GM19452 (cell line): Measurements from ENCODE around the gene DNAJC15.

Source experiments
- ATAC-seq: cut with Tn5 transposase; IDR thresholded peaks from one replicate; pipeline ENCODE4 v1.9.1; 2021; ENCODE audit not compliant: unreplicated experiment

The DNAJC15 gene

DNA sequence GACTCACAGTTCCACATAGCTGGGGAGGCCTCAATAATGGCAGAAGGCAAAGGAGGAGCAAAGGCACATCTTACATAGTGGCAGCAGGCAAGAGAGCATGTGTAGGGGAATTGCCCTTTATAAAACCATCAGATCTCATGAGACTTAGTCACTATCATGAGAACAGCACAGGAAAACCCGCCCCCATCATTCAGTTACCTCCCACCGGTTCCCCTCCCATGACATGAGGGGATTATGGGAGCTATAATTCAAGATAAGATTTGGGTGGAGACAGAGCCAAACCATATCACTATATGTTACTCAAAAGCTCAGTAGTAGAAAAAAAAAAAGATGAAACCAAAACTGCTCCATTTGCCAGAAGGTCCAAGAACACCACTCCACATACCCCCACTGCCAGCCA, 58.5 kb downstream of the DNAJC15 start:
- ATAC-seq = no peak

DNA sequence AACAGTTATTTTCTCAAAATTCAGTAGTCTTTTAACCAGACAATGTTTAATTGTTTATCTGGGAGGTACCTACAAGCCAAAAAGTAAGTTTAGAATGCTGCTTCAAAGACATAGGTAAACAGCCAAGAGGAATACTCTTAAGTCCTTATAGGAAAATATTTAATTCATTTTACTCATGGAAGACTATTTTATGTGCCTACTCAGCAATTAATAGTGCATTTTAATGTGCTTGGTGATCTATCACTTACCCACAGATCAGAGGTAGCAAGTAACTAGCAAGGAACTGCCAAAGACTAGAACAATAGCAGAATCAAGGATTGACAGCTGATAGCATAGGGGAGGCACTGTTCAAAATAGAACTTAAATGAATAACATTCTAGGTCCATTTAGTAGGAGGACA, 60.4 kb downstream of the DNAJC15 start:
- no peak for ATAC-seq

DNA sequence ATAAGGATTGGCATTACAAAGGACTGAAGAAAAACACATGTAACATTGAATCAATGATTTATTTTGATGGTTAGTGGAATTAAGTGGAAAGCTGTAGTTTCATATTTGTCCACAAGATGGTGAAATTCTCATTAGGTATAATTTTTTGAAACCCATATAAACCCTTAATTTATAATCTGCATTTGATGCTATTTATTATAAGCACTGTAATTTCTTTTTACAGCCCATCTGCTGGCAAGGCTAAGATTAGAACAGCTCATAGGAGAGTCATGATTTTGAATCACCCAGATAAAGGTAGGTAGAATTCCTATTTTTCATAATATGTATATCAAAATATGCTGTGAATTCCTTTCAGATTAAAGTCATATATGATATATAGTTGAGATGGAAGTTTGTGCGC, 62.2 kb downstream of the DNAJC15 start:
- ATAC-seq = no peak

DNA sequence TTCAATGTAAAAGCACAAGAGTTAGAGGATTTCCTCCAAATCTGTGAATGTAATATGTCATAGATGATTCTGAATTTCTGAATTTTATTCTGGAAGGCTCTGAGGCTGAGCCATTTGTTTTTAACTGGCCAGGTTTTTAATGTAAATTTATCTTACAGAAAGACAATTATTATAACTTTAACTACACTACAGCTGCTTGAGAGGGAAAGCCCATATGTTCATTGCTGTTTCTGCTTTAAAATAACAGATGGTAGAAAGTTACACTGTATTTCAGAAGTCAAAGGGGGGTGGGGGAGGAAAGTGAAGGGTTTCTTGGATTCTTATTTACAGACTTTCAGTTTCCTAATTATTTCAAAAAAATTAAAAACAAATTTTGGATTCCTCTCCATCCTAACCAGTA, 62.8 kb downstream of the DNAJC15 start:
- no peak for ATAC-seq

DNA sequence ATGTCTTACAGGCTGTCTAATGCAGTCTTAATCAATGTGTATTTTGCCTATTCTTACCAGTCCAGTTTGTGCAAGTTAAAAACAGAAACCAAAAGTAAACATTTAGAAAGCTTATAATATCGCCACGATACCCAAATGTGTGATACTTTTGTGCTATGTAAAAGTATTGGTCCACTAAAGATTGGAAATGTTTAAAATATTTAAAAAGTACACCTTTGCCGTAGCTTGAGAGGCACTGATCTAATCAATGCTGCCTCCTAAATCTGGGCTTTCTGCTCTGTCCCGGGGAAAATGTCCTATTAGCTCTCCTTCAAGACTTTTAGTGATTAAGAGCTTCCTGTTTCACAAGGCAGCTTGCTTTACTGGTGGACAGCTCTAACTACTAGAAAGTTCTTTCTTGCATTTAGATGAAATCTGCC, 64.7 kb downstream of the DNAJC15 start:
- ATAC-seq = no peak

DNA sequence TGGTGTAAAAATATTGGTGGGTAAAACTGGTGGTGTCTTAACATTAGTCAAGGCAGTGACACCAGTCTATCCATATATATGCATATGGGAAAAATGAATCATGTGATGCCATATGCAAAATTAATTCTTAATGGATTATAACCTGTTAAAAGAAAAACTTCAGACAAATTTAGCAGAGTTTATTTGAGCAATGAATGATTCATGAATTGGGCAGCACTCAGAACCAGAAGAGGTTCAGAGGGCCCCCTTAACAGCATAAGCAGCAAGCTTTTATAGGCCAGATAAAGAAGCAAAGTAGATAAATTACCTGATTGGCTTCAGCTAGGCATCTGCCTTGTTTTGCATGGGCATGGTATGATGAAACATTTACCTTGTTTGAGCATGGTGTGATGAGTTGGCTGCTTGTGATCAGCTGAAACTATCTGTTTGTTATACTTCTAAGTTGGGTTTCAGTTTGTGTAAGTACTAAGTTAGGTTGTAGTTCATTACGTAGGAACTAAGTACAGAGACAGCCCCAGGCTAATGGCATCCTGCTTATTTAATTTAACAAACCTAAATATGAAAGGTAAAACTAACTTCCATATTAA, 66.6 kb downstream of the DNAJC15 start:
- ATAC-seq = no peak

DNA sequence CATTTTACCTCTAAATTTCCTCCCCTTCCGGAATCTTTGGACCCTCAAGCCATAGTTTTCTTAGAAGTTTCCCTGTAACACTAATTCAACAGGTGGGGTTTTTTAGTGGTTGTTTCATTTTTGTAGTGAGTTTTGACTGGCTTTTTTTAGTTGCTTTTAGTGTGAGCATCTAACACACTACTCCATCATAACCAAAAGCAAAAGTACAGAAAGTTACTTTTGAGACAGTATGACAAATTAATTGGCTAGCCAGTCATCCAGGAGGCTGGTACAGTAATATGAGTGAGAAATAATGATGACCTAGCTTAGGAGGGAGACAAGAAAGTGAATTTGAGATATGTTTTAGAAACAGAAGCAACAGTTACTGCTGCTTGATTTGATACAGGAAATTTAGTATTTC, 71.5 kb downstream of the DNAJC15 start:
- ATAC-seq = peak; percentile 85

DNA sequence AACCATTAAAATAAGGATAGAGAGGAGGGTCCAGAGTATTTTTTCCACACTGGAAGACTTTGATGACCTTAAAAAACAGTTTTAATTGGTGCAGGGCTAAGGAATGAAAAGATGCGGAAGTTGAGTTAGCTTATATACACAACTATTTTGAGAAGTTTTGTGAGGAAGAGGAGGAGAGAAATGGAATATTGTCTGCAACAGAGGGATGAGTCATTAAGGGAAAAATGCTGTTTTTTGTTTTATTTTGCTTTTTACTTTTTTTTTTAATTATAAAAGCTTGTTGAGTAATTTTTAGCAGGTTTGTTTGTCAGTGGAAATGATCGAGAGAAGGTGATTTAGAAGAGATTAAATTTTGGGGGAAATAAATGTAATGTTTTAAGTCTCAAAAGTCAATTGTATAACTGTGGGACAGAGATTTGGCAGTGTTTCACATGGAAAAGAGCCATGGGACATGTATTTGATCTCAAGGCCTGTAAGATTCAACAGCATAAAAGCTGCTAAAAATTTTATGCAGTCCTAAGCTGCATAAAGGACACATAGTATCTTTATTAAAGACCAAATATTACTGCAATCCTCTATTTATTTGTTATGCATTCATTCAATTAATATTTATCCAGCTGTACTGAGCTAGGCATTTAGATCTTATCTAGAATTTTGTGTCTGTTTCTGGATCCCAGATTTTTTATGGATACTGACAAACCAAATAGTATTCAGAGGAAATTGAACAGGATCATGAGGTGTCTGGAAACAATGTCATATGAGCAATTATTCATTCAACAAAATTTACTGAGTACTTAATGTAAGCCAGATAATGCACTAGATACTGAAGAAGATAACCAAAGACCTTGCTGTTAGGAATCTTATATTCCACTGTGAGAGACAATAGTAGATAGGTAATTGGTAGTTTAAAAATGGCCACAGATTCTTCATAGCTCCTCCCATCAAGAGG, 72.7 kb downstream of the DNAJC15 start:
- no peak for ATAC-seq

DNA sequence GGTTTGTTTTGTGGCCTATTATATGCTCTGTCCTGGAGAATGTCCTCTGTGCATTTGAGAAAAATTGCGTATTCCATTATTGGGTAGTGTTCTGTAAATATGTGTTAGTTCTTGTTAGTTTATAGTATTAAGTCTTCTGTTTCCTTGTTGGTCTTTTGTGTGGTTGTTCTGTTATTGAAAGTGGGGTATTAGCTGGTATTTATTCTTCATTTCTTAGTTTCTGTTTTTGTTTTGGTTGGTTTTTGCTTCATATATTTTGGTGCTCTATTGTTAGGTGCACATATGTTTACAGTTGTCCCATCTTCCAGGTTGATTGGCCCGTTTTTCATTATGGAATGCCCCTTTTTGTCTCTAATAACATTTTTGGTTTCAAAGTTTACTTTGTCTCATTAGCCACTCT, 77.3 kb downstream of the DNAJC15 start:
- ATAC-seq = no peak

DNA sequence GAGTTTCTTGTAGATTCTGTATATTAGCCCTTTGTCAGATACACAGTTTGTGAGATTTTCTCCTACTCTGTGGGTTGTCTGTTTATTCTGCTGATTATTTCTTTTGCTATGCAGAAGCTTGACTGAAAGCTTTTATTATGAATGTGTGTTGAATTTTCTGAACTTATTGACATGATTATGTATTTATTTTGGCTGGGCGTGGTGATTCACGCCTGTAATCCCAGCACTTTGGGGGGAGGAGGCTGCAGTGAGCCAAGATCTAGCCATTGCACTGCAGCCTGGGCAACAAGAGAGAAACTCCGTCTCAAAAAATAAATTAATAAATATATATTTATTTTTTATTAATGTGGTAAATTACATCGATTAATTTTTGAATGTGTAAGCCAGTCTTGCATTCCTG, 78.9 kb downstream of the DNAJC15 start:
- no peak for ATAC-seq

DNA sequence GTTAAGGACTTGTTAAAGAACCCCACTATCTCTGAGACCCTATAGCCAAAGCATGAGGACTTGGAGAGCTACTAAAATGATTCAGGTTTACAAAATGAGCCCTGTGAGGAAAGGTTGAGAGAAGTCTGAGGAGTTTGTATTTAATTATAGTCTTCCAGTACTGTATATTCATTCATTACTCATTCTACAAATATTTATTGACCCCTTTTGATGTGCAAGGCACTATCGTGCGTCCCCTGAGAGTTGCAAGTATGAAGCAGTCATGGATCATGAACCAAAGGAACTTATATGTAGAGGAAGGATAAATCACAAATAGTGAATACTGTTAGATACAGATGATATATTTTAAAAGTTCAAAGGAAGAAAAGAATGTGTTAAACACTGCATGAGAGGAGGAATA, 84.4 kb downstream of the DNAJC15 start:
- ATAC-seq = no peak

DNA sequence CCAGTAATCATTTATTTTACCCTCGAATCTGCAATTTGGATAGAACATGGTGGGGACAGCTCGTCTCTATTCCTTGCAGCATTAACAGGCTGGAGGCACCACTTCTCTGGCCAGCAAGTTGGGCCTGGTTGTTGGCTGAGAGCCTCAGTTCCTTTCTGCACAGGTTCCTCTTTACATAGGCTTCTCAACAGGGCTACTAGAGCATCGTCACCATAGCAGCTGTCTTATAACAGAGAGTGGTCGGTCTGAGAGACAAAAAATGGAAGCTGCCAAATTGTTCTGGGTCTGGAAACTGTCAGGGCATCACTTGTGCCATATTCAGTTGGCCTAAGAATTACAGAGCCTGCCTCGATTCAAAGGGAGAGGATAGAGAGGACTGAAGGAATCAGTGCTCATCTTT, 86.7 kb downstream of the DNAJC15 start:
- ATAC-seq = no peak

DNA sequence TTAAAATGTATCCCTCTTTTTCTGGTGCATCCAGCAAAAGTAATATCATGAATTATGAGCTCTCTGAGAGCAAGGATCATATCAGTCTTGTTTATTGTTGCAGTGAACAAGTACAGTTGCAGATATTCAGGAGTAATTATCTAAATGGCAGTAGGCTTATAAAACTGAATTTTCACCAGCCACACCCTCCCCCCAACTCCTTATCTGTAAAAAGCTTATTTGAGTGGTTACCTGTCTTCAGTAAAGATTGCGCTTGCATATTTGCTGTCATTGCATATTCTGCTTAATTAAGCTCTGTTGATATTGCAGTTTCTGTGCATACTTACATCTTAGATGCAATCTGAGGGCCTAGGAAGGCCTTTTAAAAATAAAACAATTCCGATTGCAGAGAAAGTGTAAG, 87.3 kb downstream of the DNAJC15 start:
- no peak for ATAC-seq

DNA sequence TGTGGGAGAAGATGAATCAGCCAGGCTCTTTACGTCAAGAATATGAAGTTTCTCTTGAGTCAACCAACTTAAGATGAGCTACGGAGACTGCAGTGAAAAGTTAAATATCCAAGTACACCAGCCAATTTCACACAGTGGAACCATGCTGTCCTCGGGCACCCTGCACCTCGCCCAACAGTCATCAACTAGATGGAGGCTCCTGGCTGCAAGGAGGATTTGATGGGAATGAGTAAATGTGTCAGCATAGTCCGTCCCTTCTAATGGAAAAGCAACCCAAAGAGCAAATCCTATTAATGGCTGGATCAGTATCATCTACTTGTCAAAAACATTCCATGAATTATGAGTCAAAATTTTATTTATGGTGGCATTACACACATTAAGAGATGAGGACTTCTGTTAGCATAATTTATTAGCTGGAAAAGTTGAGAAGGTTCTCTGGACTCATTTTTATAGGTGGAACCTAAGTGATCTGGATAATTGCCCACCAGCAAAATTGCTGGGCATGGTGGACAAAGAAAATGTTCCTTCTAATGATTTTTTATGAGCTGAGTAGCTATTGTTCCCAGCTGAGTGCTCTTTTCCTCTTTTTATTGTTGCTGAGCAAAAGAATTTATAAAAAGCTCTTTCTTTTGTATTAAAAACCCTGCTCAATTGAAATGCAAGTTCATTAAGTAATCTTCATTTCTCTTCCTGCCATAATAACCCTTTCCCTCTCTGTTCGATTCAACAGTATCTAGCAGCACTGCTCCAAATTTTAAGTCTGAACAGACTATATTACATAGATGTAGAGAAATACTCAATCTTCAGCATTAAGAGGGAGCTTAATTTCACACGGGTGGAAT, 88.4 kb downstream of the DNAJC15 start:
- no peak for ATAC-seq

DNA sequence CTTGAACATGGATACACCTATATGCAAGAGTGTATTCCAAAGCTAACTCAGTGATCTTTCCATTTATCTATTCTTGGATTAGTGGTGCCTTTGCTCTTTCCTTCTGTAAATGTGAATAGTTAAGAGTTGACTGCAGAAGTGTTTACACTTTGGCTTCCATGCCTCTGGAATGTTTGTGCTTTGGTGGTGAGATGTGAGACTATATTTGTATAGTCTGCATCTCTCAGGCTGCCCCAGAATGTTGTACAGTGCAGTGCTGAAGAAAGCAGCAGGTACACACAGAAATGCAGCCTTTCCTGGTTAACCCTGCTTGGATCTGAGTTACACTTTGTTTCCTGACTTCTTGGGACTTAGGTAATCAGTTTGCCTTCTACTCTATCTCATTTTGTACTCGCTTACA, 90.2 kb downstream of the DNAJC15 start:
- no peak for ATAC-seq

DNA sequence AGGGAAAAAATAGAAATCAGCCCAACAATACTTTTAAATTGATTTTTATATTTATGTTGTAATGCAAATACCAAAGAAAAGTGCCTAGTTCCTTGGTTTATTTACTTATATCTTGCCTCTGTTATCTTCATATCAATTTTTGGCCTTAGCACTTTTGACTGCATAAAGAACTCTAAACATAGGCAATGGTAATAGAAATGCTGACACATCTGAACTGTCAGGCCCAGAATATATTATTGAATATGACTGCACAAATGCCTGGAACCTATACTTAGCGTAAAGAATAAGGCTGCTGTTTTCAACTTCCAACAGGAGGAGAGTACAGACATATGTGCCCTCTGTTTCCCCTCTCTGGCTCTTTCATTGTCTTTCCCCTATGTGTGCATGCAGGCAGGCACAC, 91.1 kb downstream of the DNAJC15 start:
- no peak for ATAC-seq

DNA sequence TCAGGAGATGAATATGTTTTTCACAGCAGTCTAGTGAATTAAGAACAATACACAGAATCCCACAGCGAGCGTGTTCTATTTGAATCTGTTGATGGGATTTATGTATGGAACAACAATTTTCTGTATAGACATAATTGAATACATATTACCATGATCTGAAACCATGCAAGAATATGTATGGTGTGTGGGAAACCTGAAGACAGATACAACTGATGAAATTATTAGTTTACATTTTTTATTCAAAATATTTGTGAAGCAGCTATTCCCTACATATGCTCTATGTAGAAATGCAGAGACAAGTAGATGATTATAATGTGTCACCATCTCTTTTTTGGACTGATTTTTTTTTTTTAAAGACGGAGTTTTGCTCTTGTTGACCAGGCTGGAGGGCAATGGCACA, 91.8 kb downstream of the DNAJC15 start:
- no peak for ATAC-seq

DNA sequence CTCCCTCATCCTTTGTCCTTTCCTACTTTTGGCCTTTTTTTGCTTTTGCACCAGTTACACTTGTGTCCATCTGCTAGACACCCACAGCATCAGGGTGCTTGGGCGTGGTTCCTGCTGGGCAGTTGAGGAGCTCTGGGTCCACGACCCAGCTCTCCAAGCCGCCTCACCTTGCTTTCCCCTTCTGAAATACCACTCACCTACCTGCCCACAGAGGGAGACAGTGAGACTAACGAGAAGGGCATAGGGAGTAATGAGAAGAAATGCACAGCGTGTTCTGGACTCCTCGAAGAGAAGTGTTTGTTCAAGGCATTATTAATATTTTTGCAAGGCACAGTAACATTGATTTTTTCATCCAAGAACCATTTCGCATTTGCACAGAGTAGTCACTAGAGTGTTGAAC, 92.9 kb downstream of the DNAJC15 start:
- ATAC-seq = no peak

DNA sequence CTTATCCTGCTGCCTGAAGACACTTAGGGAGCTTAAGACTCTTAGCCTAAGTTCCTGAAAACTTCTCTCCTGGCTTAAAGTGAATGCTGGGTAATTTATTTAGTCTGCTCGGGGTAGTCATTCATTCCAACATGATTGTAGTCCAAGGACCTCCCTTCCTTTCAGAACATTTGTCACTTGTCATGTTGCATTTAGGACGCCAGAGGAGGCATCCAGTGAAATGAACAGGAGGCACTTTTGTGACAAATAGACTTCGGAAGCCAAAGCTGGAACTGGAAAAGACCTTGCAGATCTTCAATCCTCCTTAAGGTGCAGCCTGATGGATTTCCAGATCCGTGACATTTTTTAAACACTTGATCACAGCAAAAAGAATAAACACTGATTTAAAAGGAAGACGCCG, 95.1 kb downstream of the DNAJC15 start:
- ATAC-seq = no peak

DNA sequence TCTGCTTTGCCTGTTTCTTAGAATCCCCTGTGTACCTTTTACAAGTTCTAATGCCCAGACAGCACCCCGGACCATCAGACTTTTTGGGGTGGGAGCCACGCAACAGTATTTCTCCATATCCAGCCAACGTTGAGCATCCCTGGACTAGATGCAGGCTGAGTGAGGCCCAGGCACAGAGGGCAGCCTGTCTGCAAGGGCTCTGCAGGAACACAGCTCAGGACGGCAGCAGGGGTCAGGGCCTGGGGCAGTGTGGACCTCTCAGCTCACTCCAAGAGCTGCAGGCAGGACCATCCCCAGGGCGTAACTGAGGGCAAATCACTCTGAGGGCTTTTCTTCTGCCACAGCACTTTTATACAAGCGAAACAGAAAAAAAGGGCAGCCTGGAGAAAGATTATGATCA, 95.8 kb downstream of the DNAJC15 start:
- no peak for ATAC-seq

DNA sequence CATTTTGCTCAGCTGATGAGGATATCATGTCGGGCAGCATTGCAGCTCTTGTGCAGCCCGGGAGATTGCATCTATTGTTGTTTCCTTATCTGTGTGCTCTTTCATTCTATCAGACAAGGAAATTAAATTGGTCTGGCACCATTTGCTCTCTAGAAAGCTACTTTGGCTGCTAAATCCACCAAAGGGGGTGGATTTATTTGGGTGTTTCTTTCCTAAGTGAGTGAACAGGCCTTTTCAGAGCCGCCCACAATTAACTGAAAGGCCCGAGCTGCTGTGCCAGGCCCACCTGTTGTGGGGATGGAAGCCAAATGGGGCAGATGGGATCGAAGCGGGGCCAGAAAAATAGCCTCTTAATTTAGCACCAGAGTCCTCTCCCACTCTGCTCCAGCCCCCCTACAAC, 99.4 kb downstream of the DNAJC15 start:
- ATAC-seq = no peak

DNA sequence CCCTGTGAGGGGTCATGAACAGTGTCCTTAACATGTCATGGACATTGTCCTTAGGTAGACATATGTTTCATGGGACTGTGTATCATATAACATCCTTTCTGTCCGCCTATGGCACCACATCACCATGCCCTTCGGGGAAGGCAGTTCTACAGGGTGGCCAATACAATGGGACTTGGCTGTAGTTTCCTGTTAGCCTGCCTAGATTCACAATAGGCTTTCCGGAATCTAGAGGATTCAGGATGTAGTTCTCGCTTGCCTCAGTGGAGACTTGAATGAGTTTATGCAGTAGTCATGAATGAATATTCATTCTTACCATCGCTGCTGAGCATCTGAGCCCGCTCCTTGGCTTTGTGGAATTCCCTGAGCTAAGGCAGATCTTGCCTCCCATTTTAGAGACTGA, 100.5 kb downstream of the DNAJC15 start:
- ATAC-seq = no peak
